Right kidney (tissue), 1 donor: ENCODE results near the gene MYO3B.

Experiments used
- DNase-seq: peaks from one replicate; pipeline ENCODE4 v3.0.0-alpha.2; 2016

Gene MYO3B

DNA sequence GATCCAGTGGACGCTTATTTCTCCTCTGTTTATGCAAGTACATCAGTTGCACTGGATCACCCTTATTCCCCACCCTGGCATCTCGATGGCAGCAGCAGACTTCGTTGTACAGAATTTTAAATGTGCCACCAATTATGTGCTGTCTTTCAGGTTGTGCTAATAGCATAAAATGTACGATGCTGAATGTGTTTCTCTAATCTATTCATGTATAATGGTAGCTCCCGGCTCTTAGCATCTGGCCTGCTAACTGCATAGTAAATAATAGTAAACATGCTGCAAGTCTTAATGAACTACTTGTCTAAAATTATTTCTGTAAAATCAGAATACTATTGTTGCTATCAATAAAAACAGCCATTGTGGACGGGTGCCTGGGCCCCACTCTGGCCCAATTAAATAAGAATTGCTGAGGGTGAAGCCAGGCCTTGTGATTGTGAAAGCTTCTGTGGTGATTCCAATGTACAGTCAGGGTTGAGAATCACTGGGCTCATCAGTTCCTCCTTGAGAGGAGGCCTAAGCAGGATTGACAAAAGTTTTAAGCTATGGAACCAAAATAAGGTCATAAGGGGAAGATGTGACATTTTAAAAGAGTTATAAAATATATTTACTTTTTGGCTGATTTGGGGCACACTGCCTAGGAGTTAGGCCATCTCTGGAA, 14.4 kb upstream of the MYO3B start:
- DNase-seq: no peak

DNA sequence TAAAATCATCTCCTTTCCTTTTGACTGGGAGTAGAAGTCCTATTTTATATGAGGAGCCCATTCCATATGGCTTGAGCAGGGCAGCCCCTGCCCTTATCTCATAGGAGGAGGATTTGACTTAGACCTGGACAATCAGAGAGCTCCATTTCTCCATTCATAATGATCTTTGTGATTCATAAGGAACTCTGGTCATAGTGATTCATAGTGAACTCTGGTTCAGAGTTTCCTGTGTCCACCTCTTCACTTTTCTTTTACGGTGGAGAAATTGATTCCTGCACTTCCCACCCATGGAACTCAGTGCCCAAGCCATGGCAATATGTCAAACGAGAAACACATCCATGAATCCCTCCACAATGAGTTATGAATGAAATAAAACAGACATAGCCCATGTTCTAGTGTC, 12.8 kb upstream of the MYO3B start:
- no peak for DNase-seq

DNA sequence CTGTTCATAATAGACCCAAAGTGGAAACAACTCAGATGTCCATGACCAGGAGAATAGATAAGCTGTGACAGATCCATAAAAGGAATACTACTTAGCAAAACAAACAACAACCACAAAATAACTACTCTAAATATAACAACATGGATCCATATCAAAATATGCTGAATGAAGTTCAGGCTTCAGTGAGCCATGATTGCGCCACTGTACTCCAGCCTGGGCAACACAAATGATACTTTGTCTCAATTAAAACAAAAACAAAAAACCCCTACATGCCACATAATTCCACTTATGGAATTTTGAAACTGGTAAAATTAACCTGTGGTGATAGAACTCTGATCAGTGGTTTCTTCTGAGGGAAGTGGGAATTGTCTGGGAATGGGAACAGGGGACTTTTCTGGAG, 11.2 kb upstream of the MYO3B start:
- no peak for DNase-seq

DNA sequence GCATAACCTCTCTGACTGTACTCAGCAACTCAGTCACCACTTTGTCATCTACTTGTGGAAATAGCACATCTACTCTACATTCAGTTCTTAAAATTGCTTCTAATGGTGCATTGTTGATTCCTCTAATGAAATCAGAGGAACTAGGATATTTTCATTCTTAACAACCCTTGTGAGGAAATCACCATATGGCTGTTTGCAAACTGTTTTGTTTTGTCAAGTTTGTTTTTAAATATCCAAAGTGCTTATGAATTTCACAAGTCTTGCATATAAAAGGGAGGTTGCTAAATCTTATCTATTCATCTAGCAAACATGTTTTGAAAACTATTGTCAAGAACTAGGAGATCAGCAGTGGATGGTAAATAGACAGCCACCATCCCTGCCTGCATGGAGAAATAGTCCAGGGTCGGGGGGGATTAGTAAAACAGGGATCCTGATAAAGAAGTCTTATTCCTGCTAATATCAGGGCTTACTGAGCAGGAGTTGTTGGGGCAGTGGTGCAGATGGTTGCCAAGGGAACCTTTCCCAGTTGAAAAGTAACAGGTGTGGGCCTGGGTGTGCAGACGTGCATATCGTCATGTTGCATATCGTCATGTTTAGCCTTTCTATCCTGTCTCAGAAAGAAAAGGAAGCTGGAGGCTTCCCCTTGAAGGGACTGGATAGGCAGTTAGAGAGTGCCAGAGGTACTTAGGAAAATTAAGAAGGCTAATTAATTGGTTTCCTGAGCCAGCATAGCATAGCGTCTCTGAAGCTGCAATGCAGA, 7.5 kb upstream of the MYO3B start:
- DNase-seq: peak; percentile 42

DNA sequence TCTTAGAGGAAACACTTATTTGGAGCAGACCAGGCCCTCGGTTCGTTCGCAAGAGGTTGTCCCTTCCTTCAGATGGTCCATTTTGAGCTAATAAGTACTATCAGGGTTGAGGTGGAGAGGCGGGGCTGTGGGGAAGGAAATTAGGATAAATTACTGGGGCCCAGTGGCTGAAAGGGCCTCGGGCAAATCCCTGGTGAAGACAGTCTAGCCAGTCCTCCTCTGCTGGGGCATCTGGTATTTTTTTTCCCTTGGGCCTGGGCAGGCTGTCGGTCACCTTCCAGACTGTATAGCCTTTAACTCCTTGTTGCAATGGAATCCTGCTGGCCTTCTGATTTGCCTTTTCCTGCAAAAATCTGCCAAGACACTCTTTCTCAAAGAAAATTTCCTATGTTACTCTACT, 1.7 kb upstream of the MYO3B start:
- peak; percentile 21 for DNase-seq

DNA sequence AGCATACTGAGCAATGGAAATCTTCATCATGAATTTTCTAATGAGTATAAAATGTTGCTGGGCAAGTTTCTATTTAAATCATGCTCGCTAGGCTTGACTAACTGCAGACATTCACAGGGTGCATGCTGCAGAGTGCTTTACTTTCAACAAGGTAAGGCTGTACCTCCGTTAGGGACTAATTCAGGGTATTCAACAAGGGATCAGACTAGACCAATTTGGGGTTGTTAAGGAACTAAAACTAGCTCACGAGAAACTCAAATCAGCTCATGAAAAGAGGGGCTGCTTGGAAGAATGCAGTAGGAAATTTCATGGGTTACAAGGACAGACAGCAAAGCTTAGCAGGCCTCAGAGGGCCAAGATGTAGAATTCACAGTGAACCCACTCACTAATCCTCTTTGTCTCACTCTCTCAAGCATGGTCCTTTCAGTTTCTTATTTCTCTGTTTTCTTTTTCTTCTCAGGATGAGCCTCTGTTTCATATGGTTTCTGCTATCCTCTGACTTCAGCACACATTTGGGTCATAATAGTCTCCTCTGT, 2.2 kb downstream of the MYO3B start:
- peak; percentile 36 for DNase-seq

- DNase-seq: no peak
These were observed 3.7 kb downstream of the MYO3B start for GRCh38 chr2:170181602-170182001.

- DNase-seq: no peak
These were observed 7.4 kb downstream of the MYO3B start for GRCh38 chr2:170185319-170185718.

DNA sequence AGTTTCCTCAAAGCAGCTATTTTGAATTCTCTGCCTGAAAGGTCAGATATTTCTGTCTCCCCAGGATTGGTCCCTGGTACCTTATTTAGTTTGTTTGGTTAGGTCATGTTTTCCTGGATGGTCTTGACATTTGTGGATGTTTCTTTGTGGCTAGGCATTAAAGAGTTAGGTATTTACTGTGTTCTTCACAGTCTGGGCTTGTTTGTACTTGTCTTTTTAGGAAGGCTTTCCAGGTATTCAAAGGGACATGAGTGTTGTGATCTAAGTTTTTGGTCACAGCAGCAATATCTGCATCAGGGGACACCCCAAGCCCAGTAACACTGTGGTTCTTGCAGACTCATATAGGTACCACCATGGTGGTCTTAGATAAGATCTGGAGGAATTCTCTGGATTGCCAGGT, 11.8 kb downstream of the MYO3B start:
- no peak for DNase-seq

- DNase-seq: no peak
These were observed 12.2 kb downstream of the MYO3B start for GRCh38 chr2:170190172-170190571.

- DNase-seq: no peak
These were observed 13.4 kb downstream of the MYO3B start for GRCh38 chr2:170191166-170191866.

- no peak for DNase-seq
These were observed 19.0 kb downstream of the MYO3B start for GRCh38 chr2:170196963-170197362.

DNA sequence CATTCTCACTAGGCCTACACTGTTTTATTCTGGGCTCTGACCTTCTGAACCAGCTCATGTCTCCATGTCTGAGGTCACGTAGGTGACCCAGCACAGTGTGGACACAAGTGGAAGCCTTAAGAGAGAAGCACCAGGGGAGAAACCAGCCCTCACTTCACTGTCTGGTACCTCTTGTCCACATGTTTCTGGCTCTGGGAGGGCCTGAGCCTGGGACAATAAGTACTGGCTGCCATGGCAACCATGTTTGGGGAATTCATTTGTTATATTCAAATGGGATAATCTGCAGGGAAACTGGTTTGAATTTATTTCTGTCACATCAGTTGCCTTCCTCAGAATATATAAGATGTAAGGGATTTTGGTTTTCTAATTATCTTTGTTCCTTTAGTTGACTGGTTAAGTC, 23.3 kb downstream of the MYO3B start:
- DNase-seq: no peak

DNA sequence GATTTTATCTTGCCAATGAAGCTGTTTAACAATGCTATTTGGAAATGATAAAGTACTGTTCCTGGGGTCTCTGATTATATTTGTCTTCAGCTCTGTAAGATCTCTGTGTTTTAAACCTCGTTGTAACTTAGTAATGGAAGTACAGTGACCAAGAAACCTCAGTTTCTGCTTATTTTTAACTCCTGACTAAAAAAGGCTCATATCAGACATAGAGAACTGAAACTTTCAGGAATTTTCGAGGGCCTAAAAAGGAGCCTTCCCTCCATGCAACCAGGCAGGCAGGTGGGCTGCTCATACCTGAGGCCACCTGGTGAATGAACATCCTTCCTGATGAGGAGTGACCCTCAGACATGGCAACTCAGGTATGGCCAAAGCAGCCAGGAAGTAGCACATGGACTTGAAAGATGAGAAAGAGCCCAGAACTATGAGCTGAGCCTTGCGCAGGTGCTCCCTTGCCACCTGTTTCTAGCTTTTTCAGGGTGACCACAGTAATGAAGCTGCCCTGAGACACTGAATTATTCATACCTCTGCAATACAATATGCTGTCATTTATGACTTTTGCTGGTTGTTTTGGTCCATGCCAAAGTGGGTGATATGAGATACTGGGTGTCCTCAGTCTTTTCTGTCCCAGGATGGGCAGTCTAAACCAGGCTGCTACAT, 23.9 kb downstream of the MYO3B start:
- DNase-seq: no peak

DNA sequence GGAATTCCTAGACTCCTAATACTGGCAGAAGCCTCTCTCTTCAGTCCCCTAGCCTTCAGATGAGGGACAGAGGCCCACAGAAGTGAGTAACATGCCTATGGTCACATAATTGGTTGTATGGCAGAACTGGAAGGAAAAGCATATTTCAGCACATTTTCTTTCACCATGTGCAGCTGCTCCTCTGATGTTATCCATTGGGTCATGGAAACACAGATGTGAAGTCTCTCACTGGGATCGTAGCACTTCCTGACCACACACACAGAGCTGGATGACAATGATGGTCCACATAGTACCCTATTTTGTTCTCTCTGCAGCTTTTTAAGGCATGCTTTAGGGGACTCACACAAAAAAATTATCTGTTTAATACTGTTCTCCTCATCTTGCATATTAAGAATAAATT, 24.5 kb downstream of the MYO3B start:
- no peak for DNase-seq

- no peak for DNase-seq
These were observed 26.5 kb downstream of the MYO3B start for GRCh38 chr2:170204298-170204951.

- no peak for DNase-seq
These were observed 28.3 kb downstream of the MYO3B start for GRCh38 chr2:170206246-170206645.

GRCh38 chr2:170206805-170207407, 29.0 kb downstream of the MYO3B start:
- DNase-seq: no peak

DNA sequence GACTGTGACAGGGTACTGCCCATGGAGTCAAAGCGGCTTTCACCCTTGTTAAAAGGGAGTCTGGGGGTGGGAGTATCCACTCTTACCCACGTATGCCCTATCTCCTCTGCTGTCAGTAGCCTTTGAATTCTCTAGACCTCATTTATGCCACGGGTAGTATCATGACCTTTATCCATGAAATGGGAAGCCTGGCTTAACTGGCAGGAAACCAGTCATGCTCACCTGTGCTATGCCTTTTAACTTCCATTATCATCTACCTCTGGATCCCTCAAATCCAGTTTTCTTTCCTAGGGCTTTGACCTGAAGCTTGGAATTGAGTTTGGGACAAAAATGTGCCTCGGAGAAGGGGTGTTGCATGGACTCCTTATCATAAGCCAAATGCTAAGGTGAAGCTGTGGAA, 30.0 kb downstream of the MYO3B start:
- DNase-seq: no peak

GRCh38 chr2:170208967-170209366, 31.0 kb downstream of the MYO3B start:
- DNase-seq: no peak

DNA sequence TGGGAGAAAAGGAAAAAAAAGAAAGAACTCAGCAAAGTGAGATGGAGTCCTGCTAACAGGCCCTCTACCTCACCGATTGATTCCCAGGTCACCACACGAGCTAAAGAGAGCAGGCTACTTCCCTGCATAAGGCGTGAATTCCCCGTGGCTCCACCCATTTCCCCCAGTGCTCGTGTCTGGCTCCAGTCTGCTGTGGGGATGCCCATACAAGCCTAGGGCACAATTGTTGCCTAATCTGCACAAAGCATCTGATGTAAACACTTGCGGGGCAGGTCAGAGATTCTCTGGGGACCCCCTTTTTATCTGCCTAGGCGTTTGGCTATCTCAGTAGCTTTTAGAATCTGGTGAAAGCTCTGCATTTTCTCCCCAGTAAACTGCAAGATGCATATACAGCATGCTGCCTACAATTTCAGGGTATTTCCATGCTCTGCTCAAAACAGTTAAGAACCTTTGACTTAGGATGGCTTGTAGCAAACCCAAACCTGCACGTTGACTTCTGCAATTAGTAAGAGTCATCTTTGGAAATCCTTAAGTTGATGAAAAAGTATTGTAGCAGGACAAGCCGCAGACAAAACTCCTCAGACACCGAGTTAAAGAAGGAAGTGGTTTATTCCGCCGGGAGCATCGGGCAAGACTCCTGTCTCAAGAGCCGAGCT, 34.8 kb downstream of the MYO3B start:
- DNase-seq: no peak
